RCC 7860 (cell line): ENCODE data around the gene PRPSAP1.
"Not testable (repeated sequence)": the region's sequence is repeated elsewhere in the genome, so short reads cannot be mapped to it uniquely, and the experiment has no call there.

Experiments
- DNase-seq: peaks from one replicate; pipeline ENCODE4 v3.0.0-alpha.2; 2015; ENCODE audit warnings: low spot score
- FAIRE-seq: peaks from 2 replicates; lab custom pipeline; 2012; peaks lifted over from hg19 to GRCh38; lab: Jason Lieb, UNC

Gene PRPSAP1

DNA sequence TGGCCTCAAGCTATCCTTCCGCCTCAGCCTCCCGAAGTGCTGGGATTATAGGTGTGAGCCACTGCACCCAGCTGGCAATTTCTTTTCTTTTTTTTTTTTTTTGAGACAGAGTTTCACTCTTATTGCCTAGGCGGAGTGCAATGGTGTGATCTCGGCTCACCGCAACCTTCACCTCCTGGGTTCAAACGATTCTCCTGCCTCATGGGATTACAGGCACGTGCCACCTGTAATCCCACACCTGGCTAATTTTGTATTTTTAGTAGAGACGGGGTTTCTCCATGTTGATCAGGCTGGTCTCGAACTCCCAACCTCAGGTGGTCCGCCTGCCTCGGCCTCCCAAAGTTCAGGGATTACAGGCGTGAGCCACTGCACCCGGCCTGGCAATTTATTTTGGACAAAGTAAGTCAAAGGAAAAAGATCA lies 86.1 kb downstream of the PRPSAP1 start:
- not testable (repeated sequence) for DNase-seq, FAIRE-seq

DNA sequence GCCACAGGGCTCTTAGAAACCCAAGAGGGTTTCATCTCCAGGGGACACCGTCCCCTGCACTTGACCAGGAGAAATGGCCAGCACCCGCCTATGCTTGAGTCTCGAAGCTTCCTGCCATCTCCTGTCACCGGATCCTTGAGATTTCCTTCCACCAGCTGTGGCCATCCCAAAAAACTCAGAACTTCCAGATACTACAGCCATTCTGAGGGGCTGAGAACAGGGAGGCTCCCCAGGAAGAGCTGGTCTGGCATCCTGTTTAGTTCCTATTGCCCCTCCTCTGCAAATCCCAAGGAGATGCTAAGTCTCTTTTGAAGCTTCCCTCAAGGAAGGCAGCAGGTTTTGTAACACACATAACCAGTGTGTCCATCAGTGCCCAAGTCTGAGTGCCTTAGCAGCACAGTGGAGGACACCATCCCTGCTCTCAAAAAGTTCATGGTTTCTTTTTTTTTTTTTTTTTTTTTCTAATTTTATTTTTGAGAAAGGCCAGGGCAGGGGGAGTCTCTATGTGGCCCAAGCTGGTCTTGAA lies 86.6 kb downstream of the PRPSAP1 start:
- FAIRE-seq (no peak), DNase-seq (no peak)

DNA sequence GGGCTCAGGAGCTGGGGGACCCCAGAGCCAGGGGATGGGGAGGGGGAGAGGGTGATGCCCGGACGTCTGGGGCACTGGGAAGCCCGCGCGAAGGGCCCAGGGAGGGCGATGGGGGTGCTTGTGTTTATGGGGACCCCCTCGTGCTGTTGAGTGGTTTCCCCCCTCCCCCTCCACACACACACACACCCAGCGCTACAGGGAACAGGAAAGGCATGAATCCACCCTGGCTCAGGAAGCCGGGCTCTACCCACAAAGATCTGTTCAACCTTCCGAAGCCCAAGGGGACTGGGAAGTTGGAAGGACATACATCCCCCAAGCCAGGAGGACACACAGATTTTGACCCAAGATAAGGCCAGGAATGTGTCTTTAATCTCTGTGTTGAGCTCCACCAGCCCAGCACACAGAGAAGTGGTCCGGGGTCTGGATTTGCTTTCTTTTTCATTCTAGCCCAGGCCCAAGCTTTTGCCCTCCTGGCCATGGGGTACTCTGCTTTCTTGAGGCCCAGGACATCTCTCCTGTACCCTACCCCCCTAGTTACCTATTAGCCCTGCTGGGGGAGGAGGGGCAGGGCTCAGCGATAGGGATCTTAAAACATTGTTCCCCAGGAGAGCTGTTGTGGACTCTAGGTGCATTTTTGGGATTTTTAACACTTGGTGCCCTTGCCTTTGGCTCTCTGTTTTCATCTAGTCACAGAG lies 87.3 kb downstream of the PRPSAP1 start:
- FAIRE-seq (no peak), DNase-seq (peak; percentile 15)

DNA sequence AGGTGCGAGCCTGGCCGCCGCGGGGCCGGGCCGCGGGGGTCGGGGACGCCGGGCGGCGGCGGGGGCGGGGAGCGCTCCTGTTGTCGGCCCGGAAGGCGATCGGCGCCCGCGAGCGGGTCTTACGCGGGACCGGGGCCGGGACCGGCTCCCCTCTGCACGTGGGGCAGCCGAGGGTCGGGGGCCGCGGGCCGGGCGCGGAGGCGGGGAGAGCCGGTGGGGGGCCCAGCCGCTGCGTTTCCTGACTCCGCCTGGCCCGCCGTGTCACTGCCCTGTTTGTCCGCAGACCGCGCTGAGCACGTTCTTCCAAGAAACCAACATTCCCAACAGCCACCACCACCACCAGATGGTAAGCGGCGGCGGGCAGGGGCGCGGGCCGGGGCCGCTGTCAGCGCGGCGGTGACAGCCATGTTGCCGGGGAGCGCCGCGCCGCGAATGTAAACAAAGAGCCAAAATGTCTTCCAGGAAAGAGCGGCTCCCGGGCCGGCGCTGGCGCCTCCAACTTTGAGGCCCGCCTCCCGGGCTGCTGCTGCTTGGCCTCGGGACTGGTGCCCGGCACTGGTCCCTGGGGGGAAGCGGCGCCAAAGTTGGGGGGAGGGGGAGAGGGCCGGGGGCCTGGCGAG lies 88.0 kb downstream of the PRPSAP1 start:
- no peak for FAIRE-seq
- peak; percentile 5 for DNase-seq

DNA sequence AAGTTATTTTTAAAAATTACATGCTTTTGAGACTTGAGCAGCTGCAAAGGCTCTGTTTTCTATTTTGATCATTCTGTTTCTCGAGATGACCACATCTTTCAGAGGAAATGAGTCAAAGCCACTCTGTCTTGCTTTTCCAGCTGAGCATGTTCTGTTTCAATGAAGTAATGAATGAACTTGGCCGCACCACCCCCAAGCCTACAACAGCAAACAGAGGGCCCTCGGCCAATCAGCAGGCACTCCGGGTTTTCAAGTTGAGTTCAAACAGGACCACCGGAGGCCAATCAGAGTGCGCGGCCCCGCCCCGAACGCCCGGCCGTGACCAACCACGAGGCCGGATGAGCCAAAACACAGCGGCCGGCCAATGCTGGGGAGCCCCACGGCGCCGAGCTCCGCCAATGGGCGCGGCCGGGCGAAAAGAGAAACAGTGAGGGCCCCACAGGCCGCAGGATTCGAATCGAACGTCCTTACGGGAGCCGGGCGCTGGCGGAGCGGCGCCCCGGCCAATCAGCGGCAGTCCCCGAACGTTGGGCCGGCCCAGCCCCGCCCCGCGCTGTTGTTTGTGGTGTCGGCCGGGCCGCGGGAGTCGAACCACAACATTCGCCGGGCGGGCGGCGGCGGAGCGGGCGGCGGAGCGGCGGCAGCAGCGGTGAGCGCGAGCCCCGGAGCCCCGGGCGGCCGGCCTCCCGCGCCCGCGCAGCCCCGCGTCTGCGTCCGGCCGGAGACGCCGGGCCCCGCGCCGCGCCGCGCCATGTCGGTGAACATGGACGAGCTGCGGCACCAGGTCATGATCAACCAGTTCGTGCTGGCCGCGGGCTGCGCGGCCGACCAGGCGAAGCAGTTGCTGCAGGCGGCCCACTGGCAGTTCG lies 88.7 kb downstream of the PRPSAP1 start, which contains the start of gene UBALD2:
UBALD2 (plus strand) TSS at position 594 of the 869 bp plus-strand sequence; CDS start at position 752, 158 bp downstream.
- FAIRE-seq: peak; percentile 94

DNA sequence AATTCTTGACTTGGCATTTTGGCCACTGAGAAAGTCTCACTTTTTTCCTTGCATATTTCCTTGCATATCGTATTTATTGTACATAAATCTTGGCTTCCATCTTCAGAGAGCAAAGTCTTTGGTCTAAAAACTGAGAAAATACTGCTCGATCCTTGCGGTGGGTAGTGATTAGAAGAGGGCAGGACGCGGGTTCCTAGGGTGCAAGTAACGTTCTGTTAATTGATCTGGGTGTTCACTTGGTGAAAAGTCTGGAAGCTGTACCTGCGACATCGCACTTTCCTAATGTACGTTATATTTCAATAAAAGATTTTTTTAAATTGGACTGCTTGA lies 89.3 kb downstream of the PRPSAP1 start:
- DNase-seq: no peak
- FAIRE-seq: no peak

More for the DNA sequence above, 88.7 kb downstream of the PRPSAP1 start, which contains the start of gene UBALD2:
- peak; percentile 98 for DNase-seq

DNA sequence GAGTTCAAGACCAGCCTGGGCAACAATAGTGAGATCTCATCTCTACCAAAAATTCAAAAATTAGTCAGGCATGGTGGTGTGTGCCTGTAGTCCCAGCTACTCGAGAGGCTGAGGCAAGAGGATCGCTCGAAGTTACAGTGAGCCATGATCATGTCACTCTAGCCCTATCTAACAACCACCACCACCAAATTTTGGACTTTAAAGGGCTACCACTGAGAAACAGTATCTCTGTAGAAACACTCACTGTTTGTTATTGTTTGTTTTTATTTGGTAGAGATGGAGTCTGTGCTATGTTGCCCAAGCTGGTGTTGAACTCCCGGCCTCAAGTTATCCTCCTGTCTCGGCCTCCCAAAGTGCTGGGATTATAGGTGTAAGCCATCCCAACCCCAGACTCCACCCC lies 89.8 kb downstream of the PRPSAP1 start:
- FAIRE-seq (no peak), DNase-seq (no peak)

DNA sequence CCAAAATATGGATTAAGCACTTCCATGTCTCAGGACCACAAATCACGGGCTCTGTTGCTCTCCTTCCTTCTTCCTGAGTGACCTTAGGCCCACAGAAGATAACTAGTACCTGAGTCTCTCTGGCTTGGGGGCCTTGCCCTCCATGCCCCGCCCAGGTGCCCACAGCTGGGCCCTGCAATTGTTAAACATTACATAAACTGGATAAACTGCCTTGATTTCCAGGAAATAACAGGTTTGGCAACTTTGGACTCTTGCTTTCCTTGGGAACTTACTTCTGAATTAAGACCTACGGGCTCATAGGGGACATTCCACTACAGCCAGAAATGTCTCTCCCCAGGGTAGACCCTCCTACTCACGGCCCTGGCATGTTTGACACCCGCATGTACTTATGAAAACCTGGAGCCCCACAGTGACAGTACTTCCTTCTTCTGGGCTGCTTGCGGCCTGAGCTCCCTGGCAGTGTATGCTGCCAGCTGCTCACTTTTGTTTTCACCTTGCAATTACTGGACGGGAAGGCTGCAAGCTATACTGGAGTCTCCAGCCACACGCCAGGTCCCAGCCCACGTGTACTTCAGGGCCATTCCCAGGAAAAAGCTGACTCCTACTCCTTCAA lies 90.9 kb downstream of the PRPSAP1 start:
- DNase-seq: no peak
- FAIRE-seq: no peak

DNA sequence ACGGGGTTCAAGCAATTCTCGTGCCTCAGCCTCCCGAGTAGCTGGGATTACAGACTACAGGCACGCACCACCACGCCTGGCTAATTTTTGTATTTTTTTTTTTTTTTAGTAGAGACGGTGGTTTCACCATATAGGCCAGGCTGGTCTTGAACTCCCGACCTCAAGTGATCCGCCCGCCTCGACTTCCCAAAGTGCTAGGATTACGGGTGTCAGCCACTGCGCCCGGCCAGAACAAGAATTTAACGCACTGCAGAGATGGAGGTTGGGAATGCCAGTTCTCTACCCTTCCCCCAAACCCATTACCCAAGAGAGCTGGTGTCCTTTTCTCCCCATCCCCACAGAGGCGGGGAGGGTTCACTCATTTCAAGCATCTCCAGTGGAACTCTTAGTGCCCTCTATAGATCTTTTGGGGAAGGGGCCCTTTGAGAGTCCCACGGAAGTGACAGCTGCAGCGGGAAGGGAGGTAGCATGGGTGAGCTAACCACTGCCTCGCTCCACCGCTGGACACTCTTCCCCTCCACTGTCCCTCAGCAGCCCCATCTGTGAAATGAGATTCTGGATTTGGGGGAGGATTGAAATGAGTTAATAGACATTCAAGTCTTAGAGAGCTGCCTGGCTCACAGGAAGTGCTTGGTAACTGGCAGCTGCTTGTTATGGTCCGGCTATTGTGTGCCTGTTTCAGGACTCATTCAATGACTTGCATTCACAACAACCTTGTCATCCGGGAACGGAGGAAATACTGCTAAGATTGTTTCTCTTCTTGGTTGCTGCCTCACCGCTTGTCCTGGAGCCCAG lies 92.1 kb downstream of the PRPSAP1 start:
- FAIRE-seq (no peak), DNase-seq (no peak)

DNA sequence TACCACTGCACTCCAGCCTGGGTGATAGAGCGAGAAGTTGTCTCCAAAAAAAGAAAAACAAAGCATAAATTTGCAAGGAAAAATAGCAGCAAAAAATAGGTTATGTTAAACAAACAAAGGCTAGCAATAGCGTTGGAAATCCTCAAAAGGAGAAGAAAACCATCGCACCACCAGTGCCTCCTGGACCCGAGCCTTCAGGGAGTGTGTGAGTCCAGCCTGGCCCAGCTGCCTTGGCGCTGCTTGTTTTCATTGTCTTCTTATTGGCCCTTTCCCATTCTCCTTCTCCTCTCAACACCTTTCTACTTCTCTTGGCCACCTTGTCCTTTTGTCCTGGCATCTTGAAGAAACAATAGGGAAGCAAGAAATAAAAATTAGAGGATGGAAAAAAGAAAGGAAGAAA lies 93.0 kb downstream of the PRPSAP1 start:
- DNase-seq (no peak), FAIRE-seq (no peak)

DNA sequence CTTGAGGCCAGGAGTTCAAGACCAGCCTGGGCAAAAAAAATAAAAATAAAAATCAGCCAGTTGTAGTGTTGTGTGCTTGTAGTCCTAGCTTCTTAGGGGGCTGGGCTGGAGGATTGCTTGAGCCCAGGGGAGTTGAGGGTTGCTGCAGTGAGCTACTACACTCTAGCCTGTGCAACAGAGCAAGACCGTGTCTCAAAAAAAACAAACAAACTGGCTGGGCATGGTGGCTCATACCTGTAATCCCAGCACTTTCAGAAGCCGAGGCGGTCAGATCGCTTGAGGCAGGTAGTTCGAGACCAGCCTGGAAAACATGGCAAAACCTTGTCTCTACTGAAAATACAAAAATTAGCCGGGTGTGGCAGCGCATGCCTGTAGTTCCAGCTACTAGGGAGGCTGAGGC lies 93.5 kb downstream of the PRPSAP1 start:
- no peak for FAIRE-seq
- DNase-seq: no peak
